Osteoblast (primary cell): ENCODE results near the gene FRMPD2. TPM values are rescaled to one million over a fixed set of nuclear protein-coding genes. Genes with fewer than 3 reads are reported as not detected.
"Not testable (repeated sequence)": the region's sequence is repeated elsewhere in the genome, so short reads cannot be mapped to it uniquely, and the experiment has no call there.

Source experiments
- DNase-seq: peaks from one replicate; pipeline ENCODE4 v3.0.0; 2011; ENCODE audit warnings: low spot score, mixed read lengths; ENCODE audit not compliant: insufficient read length; ENCODE audit errors: missing footprints
- H2AFZ ChIP-seq: 2 replicates; pipeline ENCODE4 v1.6.0; 2011; ENCODE audit warnings: mild to moderate bottlenecking, low read length
- H3K27ac ChIP-seq: 2 replicates; pipeline ENCODE4 v1.5.1; 2011; ENCODE audit warnings: mild to moderate bottlenecking, low read depth, low read length, moderate library complexity
- H3K27me3 ChIP-seq: 2 replicates; pipeline ENCODE4 v1.6.0; 2012; ENCODE audit warnings: mild to moderate bottlenecking, control low read depth, inconsistent platforms, low read length, moderate library complexity; ENCODE audit not compliant: insufficient read depth
- H3K36me3 ChIP-seq: 2 replicates; pipeline ENCODE4 v1.5.1; 2011; ENCODE audit warnings: mild to moderate bottlenecking, low read length, control low read depth, moderate library complexity; ENCODE audit not compliant: insufficient read depth
- H3K4me1 ChIP-seq: 2 replicates; pipeline ENCODE4 v1.5.1; 2011; ENCODE audit warnings: mild to moderate bottlenecking, low read length, control low read depth, moderate library complexity; ENCODE audit not compliant: insufficient read depth
- H3K4me2 ChIP-seq: 2 replicates; pipeline ENCODE4 v1.6.0; 2011; ENCODE audit warnings: mild to moderate bottlenecking, low read length; ENCODE audit not compliant: insufficient read depth
- H3K4me3 ChIP-seq: fragments of 200-600 bp; sonication (generic); 3 replicates; pipeline ENCODE4 v1.5.1; 2012; ENCODE audit warnings: mild to moderate bottlenecking, low read length, inconsistent platforms; ENCODE audit not compliant: insufficient read depth
- H3K79me2 ChIP-seq: 2 replicates; pipeline ENCODE4 v1.6.0; 2012; ENCODE audit warnings: mild to moderate bottlenecking, low read length, control low read depth, inconsistent platforms; ENCODE audit not compliant: insufficient read depth
- H3K9me3 ChIP-seq: 2 replicates; pipeline ENCODE4 v1.5.1; 2011; ENCODE audit warnings: low read depth, low read length, control low read depth
- H4K20me1 ChIP-seq: 2 replicates; pipeline ENCODE4 v1.6.0; 2012; ENCODE audit warnings: mild to moderate bottlenecking, low read length, control low read depth; ENCODE audit not compliant: insufficient read depth
- total RNA-seq: library from RNA; depleted of rRNA; stranded (reverse); fragments of >200 nt; gene quantifications from 2 replicates; pipeline ENCODE4 v1.2.3, GENCODE V29; 2012
- TF ChIP-seq, protein P1 (sequence below): IDR thresholded peaks from 2 replicates; pipeline ENCODE4 v1.5.1; 2011; ENCODE audit warnings: mild to moderate bottlenecking, low read depth, low read length, moderate library complexity; ENCODE audit errors: extremely low read depth

The FRMPD2 gene
- total RNA-seq, 1 donor, result not detected

GRCh38 chr10:48192881-48193450 is 81.5 kb downstream of the FRMPD2 start:
- DNase-seq, result no peak
- H3K27me3 ChIP-seq, result peaks cover 5% of the 10 kb centered on the region
- no peaks in the 10 kb centered on the region for H3K4me1 ChIP-seq
- no peaks in the 10 kb centered on the region for H3K9me3 ChIP-seq
- no peaks in the 10 kb centered on the region for H3K36me3 ChIP-seq
- H3K27ac ChIP-seq, result no peak overlapping the region
- H2AFZ ChIP-seq, result no peak overlapping the region
- H4K20me1 ChIP-seq, result no peaks in the 10 kb centered on the region
- TF ChIP-seq, protein P1, sequence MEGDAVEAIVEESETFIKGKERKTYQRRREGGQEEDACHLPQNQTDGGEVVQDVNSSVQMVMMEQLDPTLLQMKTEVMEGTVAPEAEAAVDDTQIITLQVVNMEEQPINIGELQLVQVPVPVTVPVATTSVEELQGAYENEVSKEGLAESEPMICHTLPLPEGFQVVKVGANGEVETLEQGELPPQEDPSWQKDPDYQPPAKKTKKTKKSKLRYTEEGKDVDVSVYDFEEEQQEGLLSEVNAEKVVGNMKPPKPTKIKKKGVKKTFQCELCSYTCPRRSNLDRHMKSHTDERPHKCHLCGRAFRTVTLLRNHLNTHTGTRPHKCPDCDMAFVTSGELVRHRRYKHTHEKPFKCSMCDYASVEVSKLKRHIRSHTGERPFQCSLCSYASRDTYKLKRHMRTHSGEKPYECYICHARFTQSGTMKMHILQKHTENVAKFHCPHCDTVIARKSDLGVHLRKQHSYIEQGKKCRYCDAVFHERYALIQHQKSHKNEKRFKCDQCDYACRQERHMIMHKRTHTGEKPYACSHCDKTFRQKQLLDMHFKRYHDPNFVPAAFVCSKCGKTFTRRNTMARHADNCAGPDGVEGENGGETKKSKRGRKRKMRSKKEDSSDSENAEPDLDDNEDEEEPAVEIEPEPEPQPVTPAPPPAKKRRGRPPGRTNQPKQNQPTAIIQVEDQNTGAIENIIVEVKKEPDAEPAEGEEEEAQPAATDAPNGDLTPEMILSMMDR, result no peak
- no peaks in the 10 kb centered on the region for H3K79me2 ChIP-seq
- no peak overlapping the region for H3K4me3 ChIP-seq
- H3K4me2 ChIP-seq, result no peak overlapping the region

- TF ChIP-seq, protein P1, result no peak
- no peak for DNase-seq
- H3K27me3 ChIP-seq, result peaks cover 7% of the 10 kb centered on the region
These were observed 86.6 kb downstream of the FRMPD2 start for GRCh38 chr10:48187713-48188485.

DNA sequence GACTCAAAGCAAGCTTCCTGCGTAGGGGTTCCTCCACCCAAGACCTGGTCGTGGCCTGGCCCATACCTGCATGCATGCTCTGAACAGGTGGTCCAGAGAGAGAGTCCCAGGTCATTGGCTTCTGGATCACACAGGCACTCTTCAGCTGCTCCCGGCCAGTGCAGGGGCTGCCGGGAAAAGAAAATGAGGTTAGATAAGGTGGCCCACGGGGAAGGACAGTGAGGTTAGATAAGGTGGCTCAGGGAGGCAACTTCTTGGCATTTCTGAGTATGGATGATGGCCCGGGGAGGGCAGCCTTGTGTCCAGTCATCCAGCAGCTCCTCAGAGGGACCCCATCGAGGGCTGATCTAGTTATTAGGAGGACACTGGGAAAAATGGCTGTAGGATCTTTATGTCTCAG is 87.4 kb downstream of the FRMPD2 start:
- Histone ChIP-seq H3K4me2 (no peak overlapping the region), H3K27me3 (peaks cover 10% of the 10 kb centered on the region), H3K4me3 (no peak overlapping the region), H3K9me3 (no peaks in the 10 kb centered on the region), H3K4me1 (no peaks in the 10 kb centered on the region), H4K20me1 (no peaks in the 10 kb centered on the region), H3K36me3 (no peaks in the 10 kb centered on the region), H3K27ac (no peak overlapping the region), H2AFZ (no peak overlapping the region), H3K79me2 (no peaks in the 10 kb centered on the region)
- DNase-seq, result no peak
- TF ChIP-seq, protein P1, result no peak

More at GRCh38 chr10:48187713-48188485, 86.6 kb downstream of the FRMPD2 start:
- H3K79me2 ChIP-seq, result no peaks in the 10 kb centered on the region
- no peaks in the 10 kb centered on the region for H4K20me1 ChIP-seq
- H2AFZ ChIP-seq, result no peak overlapping the region
- no peaks in the 10 kb centered on the region for H3K36me3 ChIP-seq
- H3K4me2 ChIP-seq, result no peak overlapping the region
- H3K27ac ChIP-seq, result no peak overlapping the region
- H3K4me1 ChIP-seq, result no peaks in the 10 kb centered on the region
- H3K9me3 ChIP-seq, result no peaks in the 10 kb centered on the region
- no peak overlapping the region for H3K4me3 ChIP-seq

DNA sequence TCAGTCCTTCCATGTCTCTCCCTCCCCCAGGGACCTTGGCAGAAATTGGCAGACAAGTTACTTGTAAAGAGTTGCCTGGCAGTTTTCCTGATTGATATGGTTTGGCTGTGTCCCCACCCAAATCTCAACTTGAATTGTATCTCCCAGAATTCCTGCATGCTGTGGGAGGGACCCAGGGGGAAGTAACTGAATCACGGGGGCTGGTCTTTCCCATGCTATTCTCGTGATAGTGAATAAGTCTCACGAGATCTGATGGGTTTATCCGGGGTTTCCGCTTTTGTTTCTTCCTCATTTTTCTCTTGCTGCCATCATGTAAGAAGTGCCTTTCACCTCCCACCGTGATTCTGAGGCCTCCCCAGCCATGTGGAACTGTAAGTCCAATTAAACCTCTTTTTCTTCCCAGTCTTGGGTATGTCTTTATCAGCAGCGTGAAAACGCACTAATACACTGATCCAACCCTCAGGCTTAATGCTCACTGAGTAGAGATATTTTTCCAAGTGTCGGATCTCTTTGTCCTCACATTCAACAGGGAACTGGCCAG is 88.2 kb downstream of the FRMPD2 start:
- H3K36me3 ChIP-seq, DNase-seq, H3K9me3 ChIP-seq, H3K27me3 ChIP-seq, H3K4me2 ChIP-seq, H3K79me2 ChIP-seq, H2AFZ ChIP-seq, H3K4me3 ChIP-seq, H4K20me1 ChIP-seq, H3K4me1 ChIP-seq, H3K27ac ChIP-seq: not testable (repeated sequence)
